ENCODE data around the gene SCNN1B. TPM values are rescaled to one million over a fixed set of nuclear protein-coding genes. Genes with fewer than 3 reads are reported as not detected.
"Not testable (repeated sequence)": the region's sequence is repeated elsewhere in the genome, so short reads cannot be mapped to it uniquely, and the experiment has no call there.

The SCNN1B gene
- total RNA-seq, 1 donor from 2014 or later = not detected

GRCh38 chr16:23375643-23376042, 73.5 kb downstream of the SCNN1B start:
- no peak for FAIRE-seq
- DNase-seq (ENCODE audit: low spot score in 2 of 2) = no peak

GRCh38 chr16:23377071-23377931, 75.2 kb downstream of the SCNN1B start:
- FAIRE-seq (no peak), DNase-seq (ENCODE audit: low spot score in 2 of 2) (no peak)

DNA sequence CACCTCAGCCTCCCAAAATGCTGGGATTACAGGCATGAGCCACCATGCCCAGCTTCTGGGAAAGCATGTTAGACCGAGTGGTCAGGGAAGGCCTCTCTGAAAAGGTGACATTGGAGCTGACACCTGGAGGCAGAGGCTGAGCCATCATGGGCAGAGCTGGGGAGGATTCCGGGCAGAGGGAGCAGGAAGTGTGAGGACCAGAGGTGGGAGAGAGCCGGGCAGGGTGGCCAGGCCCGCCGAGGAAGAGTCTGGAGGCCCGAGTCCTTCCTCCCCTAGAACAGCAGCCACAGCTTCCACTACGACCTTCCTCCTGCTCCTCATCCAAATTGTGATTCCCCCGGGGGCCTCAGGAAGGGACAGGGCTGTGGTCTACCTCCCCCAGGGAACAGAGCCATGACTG, 76.2 kb downstream of the SCNN1B start:
- no peak for DNase-seq (ENCODE audit: low spot score in 2 of 2)
- FAIRE-seq = no peak

GRCh38 chr16:23378921-23379320, 76.8 kb downstream of the SCNN1B start:
- FAIRE-seq (no peak), DNase-seq (ENCODE audit: low spot score in 2 of 2) (no peak)

DNA sequence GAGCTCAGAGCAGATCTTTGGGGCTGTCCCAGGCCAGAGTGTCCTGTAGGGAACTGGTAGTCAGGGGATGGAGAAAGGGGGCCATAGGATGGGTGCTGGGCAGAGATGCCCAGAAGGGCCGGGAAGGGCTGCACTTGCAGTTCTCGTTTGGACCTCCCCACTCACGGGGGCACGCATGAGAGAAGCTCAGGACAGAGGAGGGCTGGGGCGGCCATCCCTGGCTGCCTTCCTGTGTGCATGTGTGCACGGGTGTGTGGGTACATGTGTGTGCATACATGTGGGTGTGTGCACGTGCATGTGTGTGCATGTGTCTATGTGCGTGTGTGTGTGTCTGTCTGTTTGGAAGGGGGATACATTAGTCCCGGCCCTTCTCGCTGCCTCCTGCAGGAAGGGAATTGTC, 77.6 kb downstream of the SCNN1B start:
- FAIRE-seq = no peak

GRCh38 chr16:23380501-23380951, 78.4 kb downstream of the SCNN1B start:
- FAIRE-seq (no peak), DNase-seq (ENCODE audit: low spot score in 2 of 2) (no peak)

More for the DNA sequence above, 77.6 kb downstream of the SCNN1B start:
- DNase-seq (ENCODE audit: low spot score in 2 of 2) = no peak

DNA sequence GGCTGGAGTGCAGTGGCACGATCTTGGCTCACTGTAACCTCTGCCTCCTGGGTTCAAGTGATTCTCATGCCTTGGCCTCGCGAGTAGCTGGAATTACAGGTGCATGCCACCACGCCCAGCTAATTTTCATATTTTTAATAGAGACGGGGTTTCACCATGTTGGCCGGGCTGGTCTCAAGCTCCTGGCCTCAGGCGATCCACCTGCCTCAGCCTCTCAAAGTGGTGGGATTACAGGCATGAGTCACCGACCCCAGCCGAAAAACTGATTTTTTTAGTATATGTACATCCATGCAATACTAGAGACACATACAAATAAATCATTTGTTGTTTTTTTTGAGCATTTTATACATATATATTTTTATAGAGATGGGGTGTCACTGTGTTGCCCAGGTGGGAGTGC, 79.6 kb downstream of the SCNN1B start:
- not testable (repeated sequence) for DNase-seq (ENCODE audit: low spot score in 2 of 2); FAIRE-seq

DNA sequence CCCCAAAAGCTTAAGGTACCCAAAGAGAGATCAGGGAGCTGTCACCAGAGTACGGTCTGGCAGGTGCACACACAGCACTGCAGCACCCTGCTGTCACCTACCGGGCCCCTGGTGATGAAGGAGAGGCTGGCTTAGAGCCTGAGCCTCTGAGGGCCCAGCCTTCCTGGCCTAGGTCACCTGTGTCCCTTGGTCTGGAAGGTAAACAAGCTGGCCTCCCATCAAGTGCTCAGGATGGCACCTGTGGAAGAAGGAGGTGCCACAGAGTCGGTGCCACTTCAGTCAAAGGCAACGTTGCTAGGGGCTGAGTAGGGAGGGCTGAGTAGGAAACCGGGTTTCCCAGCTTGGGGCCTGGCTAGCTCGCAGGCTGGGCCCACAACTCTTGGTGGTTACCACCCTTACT, 80.2 kb downstream of the SCNN1B start:
- DNase-seq (ENCODE audit: low spot score in 2 of 2) (no peak), FAIRE-seq (no peak)

- FAIRE-seq = no peak
Measured at GRCh38 chr16:23383881-23384280, 81.8 kb downstream of the SCNN1B start.

DNA sequence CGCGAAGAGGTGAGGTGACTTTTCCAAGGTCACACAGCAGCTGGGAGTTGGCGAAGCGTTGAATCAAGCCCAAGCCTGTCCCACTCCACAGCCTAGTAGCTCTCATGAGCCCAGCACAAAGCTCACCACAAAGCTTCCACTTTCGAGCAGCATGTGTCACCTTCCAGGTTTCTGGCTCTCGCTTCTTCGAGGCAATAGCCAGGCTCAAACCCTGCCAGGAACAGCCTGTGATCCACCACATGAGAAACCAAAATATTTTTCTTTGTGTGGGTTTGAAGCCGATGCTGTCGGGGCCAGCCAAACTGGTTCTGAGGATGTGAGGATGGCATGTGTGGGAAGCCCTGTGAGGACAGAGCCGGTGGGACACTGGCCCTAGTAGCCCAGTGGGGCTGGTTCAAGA, 82.8 kb downstream of the SCNN1B start:
- FAIRE-seq (no peak), DNase-seq (ENCODE audit: low spot score in 2 of 2) (no peak)

More at GRCh38 chr16:23383881-23384280, 81.8 kb downstream of the SCNN1B start:
- no peak for DNase-seq (ENCODE audit: low spot score in 2 of 2)

- DNase-seq (ENCODE audit: low spot score in 2 of 2) (no peak), FAIRE-seq (no peak)
Measured at GRCh38 chr16:23385441-23385840, 83.3 kb downstream of the SCNN1B start.

GRCh38 chr16:23387666-23388065, 85.6 kb downstream of the SCNN1B start:
- no peak for DNase-seq (ENCODE audit: low spot score in 2 of 2)
- FAIRE-seq = no peak

- FAIRE-seq = no peak
- no peak for DNase-seq (ENCODE audit: low spot score in 2 of 2)
Measured at GRCh38 chr16:23388786-23389185, 86.7 kb downstream of the SCNN1B start.

DNA sequence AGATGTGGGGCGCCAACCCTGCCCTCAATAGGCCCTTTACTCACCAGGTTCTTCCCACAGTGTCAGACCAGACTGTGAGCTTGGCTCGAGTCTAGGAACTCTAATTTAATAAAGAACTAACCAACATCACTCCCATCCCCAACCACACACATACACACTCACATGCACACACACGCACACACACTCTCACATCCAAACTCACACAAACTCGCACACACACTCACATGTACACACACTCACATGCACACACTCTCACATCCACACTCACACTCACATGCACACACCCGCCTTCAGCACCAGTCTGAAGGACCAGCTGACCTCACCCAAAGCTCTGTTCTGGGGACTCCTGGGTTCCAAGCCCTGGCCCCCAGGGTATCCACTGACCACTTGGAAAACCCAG, 87.1 kb downstream of the SCNN1B start:
- DNase-seq (ENCODE audit: low spot score in 2 of 2) = no peak
- FAIRE-seq = no peak

DNA sequence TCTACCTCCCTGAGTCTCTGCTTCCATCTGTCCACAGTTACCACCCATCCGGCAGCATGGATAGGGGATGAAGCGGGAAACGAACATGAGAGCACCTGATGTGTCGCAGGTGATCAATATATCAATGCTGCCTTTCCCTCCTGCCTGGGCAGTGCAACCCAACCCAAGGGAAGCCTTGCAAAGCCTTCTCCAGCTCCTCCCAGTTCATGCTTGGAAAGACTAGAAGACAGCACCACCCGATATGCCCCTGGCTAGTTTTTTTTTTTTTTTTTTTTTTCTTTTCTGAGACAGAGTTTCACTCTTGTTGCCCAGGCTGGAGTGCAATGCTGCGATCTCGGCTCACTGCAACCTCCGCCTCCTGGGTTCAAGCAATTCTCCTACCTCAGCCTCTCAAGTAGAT, 87.8 kb downstream of the SCNN1B start:
- not testable (repeated sequence) for DNase-seq (ENCODE audit: low spot score in 2 of 2); FAIRE-seq

- no peak for FAIRE-seq
- DNase-seq (ENCODE audit: low spot score in 2 of 2) = no peak
Measured at GRCh38 chr16:23391381-23392222, 89.5 kb downstream of the SCNN1B start.

- DNase-seq (ENCODE audit: low spot score in 2 of 2) (no peak), FAIRE-seq (no peak)
Measured at GRCh38 chr16:23392223-23392600, 90.1 kb downstream of the SCNN1B start.

DNA sequence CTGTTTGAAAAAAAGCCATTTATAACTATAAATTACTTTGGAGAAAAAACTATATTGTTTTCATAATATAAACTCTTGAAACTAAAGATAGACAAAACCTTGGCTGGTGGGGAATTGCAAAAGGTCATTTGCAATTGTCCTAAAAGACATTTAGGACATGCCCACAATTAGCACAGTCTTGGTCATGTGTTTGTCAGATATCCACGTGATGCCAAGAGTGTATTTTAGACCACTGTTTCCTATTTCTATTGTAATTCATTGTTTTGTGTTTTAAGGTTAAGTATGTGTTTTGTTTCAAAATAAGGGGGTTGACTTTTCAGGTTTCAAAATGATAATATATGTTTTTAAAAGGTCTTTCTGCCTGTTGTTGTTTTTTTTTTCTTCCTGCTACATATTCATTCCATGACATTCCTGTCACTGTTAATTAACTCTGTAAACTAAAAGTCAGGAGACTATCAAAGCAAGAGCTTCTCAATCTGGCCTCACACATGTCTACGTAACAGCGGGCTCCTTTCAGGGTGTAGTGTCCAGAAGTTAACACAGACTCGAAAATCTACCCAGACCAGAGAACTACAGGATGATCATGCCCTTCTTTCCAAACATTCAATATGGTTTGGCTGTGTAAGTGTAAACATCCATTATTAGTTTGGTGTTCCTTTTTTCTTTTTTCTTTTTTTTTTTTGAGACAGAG, 92.2 kb downstream of the SCNN1B start:
- no peak for DNase-seq (ENCODE audit: low spot score in 2 of 2)
- no peak for FAIRE-seq

GRCh38 chr16:23395732-23396131, 93.6 kb downstream of the SCNN1B start:
- no peak for FAIRE-seq
- no peak for DNase-seq (ENCODE audit: low spot score in 2 of 2)

DNA sequence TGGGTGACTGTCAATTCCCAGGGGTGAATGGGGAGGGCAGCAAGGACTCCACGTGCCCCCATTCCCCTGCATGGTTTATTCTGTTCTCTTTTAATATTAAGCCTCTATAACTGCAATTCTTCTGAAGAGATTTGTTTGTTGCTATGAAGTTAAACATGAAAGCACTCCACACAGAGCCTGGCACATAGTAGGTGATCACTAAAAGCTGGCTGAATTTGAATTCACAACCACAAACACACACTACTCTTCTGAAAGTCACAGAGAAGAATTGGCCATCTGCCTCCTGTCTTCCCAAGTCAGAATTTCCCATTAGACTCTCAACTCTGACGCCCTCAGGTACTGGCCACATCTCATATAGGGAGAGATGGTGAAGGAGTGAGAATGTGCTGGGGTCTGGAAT, 95.4 kb downstream of the SCNN1B start:
- DNase-seq (ENCODE audit: low spot score in 2 of 2) = no peak
- FAIRE-seq = no peak

All from frontal cortex (tissue), 4 donors.